ENCODE data around the gene PXDN. TPM values are rescaled to one million over a fixed set of nuclear protein-coding genes. Genes with fewer than 3 reads are reported as not detected.
"Not testable (repeated sequence)": the region's sequence is repeated elsewhere in the genome, so short reads cannot be mapped to it uniquely, and the experiment has no call there.

Gene PXDN
- total and polyA plus RNA-seq, 9 donors: 95.4 to 273 (median 193) TPM

DNA sequence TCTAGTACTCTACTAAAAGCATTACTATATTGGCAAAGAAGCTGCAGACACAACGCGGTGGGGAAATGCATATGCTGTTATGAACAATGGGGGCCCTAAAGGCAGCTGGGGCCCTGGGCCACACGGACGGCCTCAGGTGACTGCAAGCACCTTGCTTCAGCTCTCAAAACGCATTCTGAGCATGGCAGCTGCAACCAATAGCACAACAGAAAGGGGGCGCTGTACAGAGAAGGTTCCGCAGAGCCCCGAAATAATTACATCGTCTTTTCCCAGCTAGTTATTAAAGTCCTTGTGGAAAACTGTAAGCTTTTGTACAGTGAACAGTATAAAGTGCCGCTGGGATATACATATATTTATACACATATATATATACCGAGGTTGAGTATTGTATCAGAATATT is 45.3 kb upstream of the PXDN start:
- Histone ChIP-seq H3K4me1 (ENCODE audit: control insufficient read depth, insufficient read depth, low read length) (peaks cover 28% of the 10 kb centered on the region), H3K27me3 (ENCODE audit: control insufficient read depth, insufficient read depth, low read length) (peaks cover 5% of the 10 kb centered on the region), H3K27ac (ENCODE audit: low read length) (no peak overlapping the region), H3K36me3 (ENCODE audit: control insufficient read depth, insufficient read depth, low read length) (no peaks in the 10 kb centered on the region), H3K9me3 (replicated peaks; ENCODE audit: control insufficient read depth, low read depth, low read length) (no peaks in the 10 kb centered on the region), H3K4me3 (ENCODE audit: low read length) (no peak overlapping the region)
- no peak for DNase-seq
- WGBS (ENCODE audit: insufficient coverage): 95% methylated on average over 9 of the region's 11 CpGs

DNA sequence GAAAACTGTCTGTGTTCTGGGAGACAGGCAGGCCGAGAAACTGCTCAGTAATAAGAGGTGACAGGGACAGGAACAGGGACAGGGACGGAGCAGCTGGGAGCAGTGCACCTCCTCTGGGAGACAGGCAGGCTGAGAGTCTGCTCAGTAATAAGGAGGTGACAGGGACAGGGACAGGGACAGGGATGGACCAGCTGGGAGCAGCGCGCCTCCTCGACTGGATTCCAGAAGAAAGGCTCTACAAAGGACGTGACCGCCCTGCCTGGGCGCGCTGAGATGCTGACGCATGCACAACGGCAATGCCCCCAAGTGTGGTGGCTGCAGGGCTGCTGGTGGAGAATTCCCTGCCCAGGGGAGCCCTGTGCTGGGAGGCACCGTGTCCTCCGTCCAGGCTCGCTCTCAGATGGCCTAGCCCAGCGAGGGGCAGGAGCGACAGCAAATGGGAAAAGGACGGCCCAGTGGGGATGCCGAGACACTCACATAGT is 44.2 kb upstream of the PXDN start:
- DNase-seq: no peak
- WGBS (ENCODE audit: insufficient coverage): 76% methylated on average over 16 of the region's 18 CpGs
- H3K4me3 ChIP-seq (ENCODE audit: low read length): no peak overlapping the region
- H3K27ac ChIP-seq (ENCODE audit: low read length): no peak overlapping the region
- no peaks in the 10 kb centered on the region for H3K36me3 ChIP-seq (ENCODE audit: control insufficient read depth, insufficient read depth, low read length)
- H3K4me1 ChIP-seq (ENCODE audit: control insufficient read depth, insufficient read depth, low read length): peaks cover 17% of the 10 kb centered on the region
- no peaks in the 10 kb centered on the region for H3K9me3 ChIP-seq (replicated peaks; ENCODE audit: control insufficient read depth, low read depth, low read length)
- H3K27me3 ChIP-seq (ENCODE audit: control insufficient read depth, insufficient read depth, low read length): peaks cover 5% of the 10 kb centered on the region

DNA sequence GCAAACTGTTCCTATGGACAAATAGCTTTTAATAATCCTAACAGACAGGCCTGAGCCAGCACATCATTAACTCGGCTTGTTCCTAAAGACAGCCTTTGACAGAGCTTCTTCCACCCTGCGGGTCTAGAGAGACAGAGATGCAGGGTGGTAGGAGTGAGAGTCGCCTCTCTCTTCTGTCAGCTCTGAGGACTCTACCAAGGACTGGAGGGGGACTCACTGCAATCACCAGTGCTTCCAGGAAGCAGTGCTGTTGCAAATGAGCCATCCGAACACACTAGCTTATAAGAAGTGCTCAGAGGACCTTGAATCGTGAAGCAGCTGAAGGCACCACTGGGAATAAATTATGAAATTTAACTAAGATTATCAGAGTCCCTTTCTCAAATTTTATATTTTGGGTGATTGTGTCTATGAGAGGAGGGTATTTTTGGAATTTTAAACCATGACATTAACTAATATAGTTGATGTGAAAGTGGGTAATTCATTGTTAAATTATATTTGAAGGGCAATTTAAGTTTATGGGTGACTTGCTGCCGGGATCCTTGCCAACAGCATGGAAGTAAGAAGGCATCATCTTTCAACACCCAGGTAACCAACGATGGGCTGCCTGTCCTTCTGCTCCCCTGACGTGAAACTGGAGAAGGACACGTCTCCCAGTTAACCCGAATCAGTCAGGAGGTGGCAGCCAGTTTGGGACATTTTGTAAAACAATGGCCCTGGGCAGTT is 43.6 kb upstream of the PXDN start:
- H3K27me3 ChIP-seq (ENCODE audit: control insufficient read depth, insufficient read depth, low read length): peaks cover 5% of the 10 kb centered on the region
- peaks cover 12% of the 10 kb centered on the region for H3K4me1 ChIP-seq (ENCODE audit: control insufficient read depth, insufficient read depth, low read length)
- H3K36me3 ChIP-seq (ENCODE audit: control insufficient read depth, insufficient read depth, low read length): no peaks in the 10 kb centered on the region
- no peaks in the 10 kb centered on the region for H3K9me3 ChIP-seq (replicated peaks; ENCODE audit: control insufficient read depth, low read depth, low read length)
- H3K27ac ChIP-seq (ENCODE audit: low read length): no peak overlapping the region
- DNase-seq: no peak
- no peak overlapping the region for H3K4me3 ChIP-seq (ENCODE audit: low read length)
- WGBS (ENCODE audit: insufficient coverage): 47% methylated on average over 6 of the region's 10 CpGs

DNA sequence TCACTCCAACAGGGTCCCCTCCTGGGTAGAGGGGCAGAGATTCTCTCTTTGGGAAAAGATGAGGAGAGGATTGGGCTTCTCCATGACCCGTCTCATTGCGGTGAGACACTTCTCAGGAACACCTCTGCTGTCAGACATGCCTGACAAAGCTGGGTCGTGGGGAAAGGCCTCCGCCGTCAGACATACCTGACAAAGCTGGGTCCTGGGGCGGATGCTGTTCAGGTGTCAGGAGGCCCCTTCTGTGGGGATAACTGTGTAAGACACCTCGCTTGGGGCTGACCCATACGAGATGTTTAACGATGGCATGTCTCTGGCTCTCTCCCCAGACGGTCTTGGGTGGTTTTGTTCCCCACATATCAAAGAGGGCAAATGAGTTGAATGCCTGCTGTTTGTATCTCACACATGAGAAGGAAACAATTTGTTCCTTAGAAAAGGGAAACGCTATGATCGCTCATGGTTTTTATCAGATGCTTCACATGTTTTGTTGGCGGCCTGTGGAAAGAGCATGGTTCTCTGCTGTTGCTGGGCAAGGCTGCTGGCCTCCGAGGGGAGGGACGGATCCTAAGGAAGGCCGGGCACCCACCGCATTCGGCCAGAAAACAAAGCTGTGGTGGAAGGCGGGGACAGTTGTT is 40.8 kb upstream of the PXDN start:
- H3K4me1 ChIP-seq (ENCODE audit: control insufficient read depth, insufficient read depth, low read length): peaks cover 3% of the 10 kb centered on the region
- peaks cover 11% of the 10 kb centered on the region for H3K27me3 ChIP-seq (ENCODE audit: control insufficient read depth, insufficient read depth, low read length)
- H3K4me3 ChIP-seq (ENCODE audit: low read length): no peak overlapping the region
- no peak overlapping the region for H3K27ac ChIP-seq (ENCODE audit: low read length)
- H3K36me3 ChIP-seq (ENCODE audit: control insufficient read depth, insufficient read depth, low read length): no peaks in the 10 kb centered on the region
- H3K9me3 ChIP-seq (replicated peaks; ENCODE audit: control insufficient read depth, low read depth, low read length): no peaks in the 10 kb centered on the region
- WGBS (ENCODE audit: insufficient coverage): 93% methylated on average over 15 of the region's 19 CpGs
- DNase-seq: no peak

DNA sequence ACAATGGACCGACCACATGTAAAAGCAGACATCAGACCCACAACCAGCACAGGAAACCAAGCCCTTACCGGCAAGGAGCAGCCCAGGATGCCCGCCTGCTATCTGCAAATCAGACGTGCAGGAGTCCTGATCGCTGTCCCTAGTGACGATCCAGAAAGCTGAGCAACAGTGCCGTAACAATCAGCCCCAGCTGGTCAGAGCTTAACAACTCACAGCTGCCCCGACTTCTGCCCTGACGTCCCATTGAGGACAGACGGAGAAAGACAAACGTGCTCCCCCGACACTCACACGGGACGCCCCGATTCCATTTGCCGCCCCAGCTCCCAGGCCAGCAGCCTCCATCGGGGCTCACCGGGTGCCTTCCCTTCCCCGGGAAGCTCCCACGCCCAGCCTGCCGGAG is 39.8 kb upstream of the PXDN start:
- WGBS (ENCODE audit: insufficient coverage): 19% methylated on average over 18 of the region's 21 CpGs
- DNase-seq: peak; percentile 41
- H3K9me3 ChIP-seq (replicated peaks; ENCODE audit: control insufficient read depth, low read depth, low read length): no peaks in the 10 kb centered on the region
- no peaks in the 10 kb centered on the region for H3K36me3 ChIP-seq (ENCODE audit: control insufficient read depth, insufficient read depth, low read length)
- no peak overlapping the region for H3K4me3 ChIP-seq (ENCODE audit: low read length)
- no peak overlapping the region for H3K27ac ChIP-seq (ENCODE audit: low read length)
- H3K4me1 ChIP-seq (ENCODE audit: control insufficient read depth, insufficient read depth, low read length): peaks cover 3% of the 10 kb centered on the region
- H3K27me3 ChIP-seq (ENCODE audit: control insufficient read depth, insufficient read depth, low read length): peaks cover 11% of the 10 kb centered on the region

DNA sequence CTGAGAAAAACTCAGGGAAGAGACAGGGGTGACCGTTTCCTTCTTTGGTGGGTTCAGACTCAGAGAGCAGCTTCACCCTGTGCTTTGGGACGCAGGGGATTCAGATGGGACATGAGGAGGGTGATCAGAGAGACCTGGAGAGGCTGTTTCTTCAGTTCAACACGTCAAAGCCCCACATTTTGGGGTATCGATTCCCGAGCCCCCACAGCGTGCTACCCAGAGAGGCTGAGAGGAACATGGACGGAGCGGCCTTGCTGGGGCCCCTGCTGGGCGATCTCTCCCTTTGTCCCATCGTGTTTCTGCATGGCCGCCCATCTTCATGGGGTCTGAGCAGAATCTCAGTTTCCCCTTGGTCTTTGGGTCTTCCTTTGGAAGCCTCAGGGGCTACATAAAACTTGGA is 38.2 kb upstream of the PXDN start:
- Histone ChIP-seq H3K27me3 (ENCODE audit: control insufficient read depth, insufficient read depth, low read length) (peaks cover 9% of the 10 kb centered on the region), H3K27ac (ENCODE audit: low read length) (no peak overlapping the region), H3K36me3 (ENCODE audit: control insufficient read depth, insufficient read depth, low read length) (no peaks in the 10 kb centered on the region), H3K4me3 (ENCODE audit: low read length) (no peak overlapping the region), H3K9me3 (replicated peaks; ENCODE audit: control insufficient read depth, low read depth, low read length) (no peaks in the 10 kb centered on the region), H3K4me1 (ENCODE audit: control insufficient read depth, insufficient read depth, low read length) (peaks cover 9% of the 10 kb centered on the region)
- no peak for DNase-seq
- 87% methylated on average over 10 of the region's 11 CpGs for WGBS (ENCODE audit: insufficient coverage)

DNA sequence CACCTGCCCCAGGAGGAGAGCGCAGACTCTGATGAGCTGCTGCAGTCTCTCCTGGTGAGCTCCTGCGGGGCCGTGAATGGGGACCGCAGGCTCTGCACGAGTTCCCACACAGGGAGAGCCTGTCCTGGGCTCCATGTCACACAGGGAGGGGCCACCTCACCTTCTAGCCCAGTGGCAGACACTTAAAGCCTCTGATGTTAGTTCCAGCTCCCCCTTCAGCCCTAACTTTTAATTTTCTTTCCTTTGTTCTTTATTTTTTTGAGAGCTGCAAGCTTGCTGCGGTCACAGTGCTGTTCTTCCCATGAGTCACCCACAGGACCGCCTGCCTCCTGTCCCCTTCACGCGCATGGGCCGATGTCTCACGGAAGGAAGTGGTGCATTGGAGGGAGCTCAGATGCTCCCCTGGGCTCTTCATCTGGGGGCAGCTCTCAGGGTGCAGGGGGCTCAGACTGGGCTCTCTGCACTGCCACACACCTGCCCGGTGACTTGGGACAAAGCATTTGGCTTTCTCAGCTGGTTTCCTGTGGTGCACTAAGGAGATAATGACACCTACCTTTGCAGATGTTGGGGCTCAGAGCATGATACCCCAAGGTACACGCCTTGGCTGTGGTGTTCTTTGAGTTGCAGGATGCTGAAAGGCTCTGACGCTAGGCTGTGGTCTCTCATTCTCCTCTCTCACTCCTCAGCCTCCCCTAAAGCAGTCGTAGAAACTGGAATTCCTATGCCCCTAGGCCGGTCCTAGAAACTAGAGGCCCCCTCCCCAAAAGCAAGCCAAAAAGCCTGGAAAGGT is 37.2 kb upstream of the PXDN start:
- WGBS (ENCODE audit: insufficient coverage): 62% methylated on average over 13 of the region's 16 CpGs
- H3K4me3 ChIP-seq (ENCODE audit: low read length): no peak overlapping the region
- no peak overlapping the region for H3K27ac ChIP-seq (ENCODE audit: low read length)
- H3K9me3 ChIP-seq (replicated peaks; ENCODE audit: control insufficient read depth, low read depth, low read length): no peaks in the 10 kb centered on the region
- no peak for DNase-seq
- H3K27me3 ChIP-seq (ENCODE audit: control insufficient read depth, insufficient read depth, low read length): peaks cover 9% of the 10 kb centered on the region
- peaks cover 12% of the 10 kb centered on the region for H3K4me1 ChIP-seq (ENCODE audit: control insufficient read depth, insufficient read depth, low read length)
- H3K36me3 ChIP-seq (ENCODE audit: control insufficient read depth, insufficient read depth, low read length): no peaks in the 10 kb centered on the region

DNA sequence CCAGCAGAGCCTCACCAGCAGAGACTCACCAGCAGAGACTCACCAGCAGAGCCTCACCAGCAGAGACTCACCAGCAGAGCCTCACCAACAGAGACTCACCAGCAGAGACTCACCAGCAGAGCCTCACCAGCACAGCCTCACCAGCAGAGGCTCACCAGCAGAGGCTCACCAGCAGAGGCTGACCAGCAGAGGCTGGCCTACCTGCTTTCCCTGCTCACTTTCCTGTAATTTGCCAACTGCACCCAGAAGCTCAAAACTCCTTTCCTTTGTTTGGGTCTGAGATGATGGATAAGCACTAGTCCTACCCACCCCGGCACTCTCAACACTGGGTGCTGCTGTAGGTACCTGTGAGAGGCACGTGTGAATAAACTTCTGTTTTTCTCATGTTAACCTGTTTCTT is 36.4 kb upstream of the PXDN start:
- H3K27ac ChIP-seq (ENCODE audit: low read length): no peak overlapping the region
- H3K4me1 ChIP-seq (ENCODE audit: control insufficient read depth, insufficient read depth, low read length): peaks cover 12% of the 10 kb centered on the region
- WGBS (ENCODE audit: insufficient coverage): no CpG with 5 or more reads among the region's 2 CpGs
- peaks cover 9% of the 10 kb centered on the region for H3K27me3 ChIP-seq (ENCODE audit: control insufficient read depth, insufficient read depth, low read length)
- H3K36me3 ChIP-seq (ENCODE audit: control insufficient read depth, insufficient read depth, low read length): no peaks in the 10 kb centered on the region
- H3K4me3 ChIP-seq (ENCODE audit: low read length): no peak overlapping the region
- no peak for DNase-seq
- H3K9me3 ChIP-seq (replicated peaks; ENCODE audit: control insufficient read depth, low read depth, low read length): no peaks in the 10 kb centered on the region

DNA sequence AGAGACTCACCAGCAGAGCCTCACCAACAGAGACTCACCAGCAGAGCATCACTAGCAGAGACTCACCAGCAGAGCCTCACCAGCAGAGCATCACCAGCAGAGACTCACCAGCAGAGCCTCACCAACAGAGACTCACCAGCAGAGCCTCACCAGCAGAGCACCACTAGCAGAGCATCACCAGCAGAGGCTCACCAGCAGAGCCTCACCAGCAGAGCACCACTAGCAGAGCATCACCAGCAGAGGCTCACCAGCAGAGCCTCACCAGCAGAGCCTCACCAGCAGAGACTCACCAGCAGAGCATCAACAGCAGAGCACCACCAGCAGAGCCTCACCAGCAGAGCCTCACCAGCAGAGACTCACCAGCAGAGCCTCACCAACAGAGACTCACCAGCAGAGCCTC is 35.7 kb upstream of the PXDN start:
- peaks cover 12% of the 10 kb centered on the region for H3K4me1 ChIP-seq (ENCODE audit: control insufficient read depth, insufficient read depth, low read length)
- not testable (repeated sequence) for H3K27me3 ChIP-seq (ENCODE audit: control insufficient read depth, insufficient read depth, low read length); H3K36me3 ChIP-seq (ENCODE audit: control insufficient read depth, insufficient read depth, low read length); H3K27ac ChIP-seq (ENCODE audit: low read length); DNase-seq; H3K4me3 ChIP-seq (ENCODE audit: low read length); H3K9me3 ChIP-seq (replicated peaks; ENCODE audit: control insufficient read depth, low read depth, low read length)

DNA sequence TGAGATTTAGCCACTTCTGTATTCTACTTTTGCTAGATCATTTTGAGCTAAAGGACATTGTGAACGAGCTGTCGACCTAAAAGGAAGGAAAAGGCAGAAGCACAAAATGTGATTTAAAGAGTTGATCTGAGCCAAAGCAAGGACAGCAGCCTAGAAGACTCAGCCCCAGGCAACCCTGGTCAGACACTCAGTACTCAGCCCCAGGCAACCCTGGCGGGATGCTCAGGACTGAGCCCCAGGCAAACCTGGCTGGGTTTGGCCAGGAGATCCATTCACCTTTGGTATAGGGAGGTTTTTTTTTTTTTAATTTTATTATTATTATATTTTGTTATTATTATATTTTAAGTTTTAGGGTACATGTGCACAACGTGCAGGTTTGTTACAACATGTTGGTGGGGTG is 34.3 kb upstream of the PXDN start:
- Histone ChIP-seq H3K9me3 (replicated peaks; ENCODE audit: control insufficient read depth, low read depth, low read length) (no peaks in the 10 kb centered on the region), H3K4me3 (ENCODE audit: low read length) (no peak overlapping the region), H3K27ac (ENCODE audit: low read length) (no peak overlapping the region), H3K4me1 (ENCODE audit: control insufficient read depth, insufficient read depth, low read length) (peaks cover 12% of the 10 kb centered on the region), H3K27me3 (ENCODE audit: control insufficient read depth, insufficient read depth, low read length) (peaks cover 7% of the 10 kb centered on the region), H3K36me3 (ENCODE audit: control insufficient read depth, insufficient read depth, low read length) (no peaks in the 10 kb centered on the region)
- no peak for DNase-seq
- WGBS (ENCODE audit: insufficient coverage): 60% methylated on average over 3 of the region's 4 CpGs

All from muscle of leg (tissue), 11 donors.